Activated CD8-positive, alpha-beta memory T cell treated with anti-CD3 and anti-CD28 coated beads, Interleukin-2, amount 10 ng/mL, durations not matched to agents 7 days and 5 days (primary cell): ENCODE measurements around the gene KCMF1. TPM values are rescaled to one million over a fixed set of nuclear protein-coding genes. Genes with fewer than 3 reads are reported as not detected.

Experiments
- ATAC-seq: fragments of 150-1000 bp; cut with Tn5 transposase; one replicate; pipeline ENCODE4 v1.10.0; 2021; ENCODE audit warnings: moderate library complexity
- CTCF ChIA-PET: fragments of 350-600 bp; sonication (Branson Sonifier 250); formaldehyde crosslinking; loops from one replicate; lab custom pipeline; 2021; ENCODE audit warnings: antibody characterized with exemption; lab: Charles Lee
- DNase-seq: peaks from one replicate; pipeline ENCODE4 v3.0.0-alpha.2; 2020
- H3K27ac Mint-ChIP-seq: one replicate; pipeline ENCODE4 v1.8.0; 2021; ENCODE audit warnings: mild to moderate bottlenecking, mixed read lengths
- H3K27me3 Mint-ChIP-seq: one replicate; pipeline ENCODE4 v1.8.0; 2021; ENCODE audit warnings: mixed read lengths
- H3K36me3 Mint-ChIP-seq: one replicate; pipeline ENCODE4 v1.8.0; 2021; ENCODE audit warnings: mild to moderate bottlenecking, mixed read lengths
- H3K4me1 Mint-ChIP-seq: one replicate; pipeline ENCODE4 v1.8.0; 2021; ENCODE audit warnings: mixed read lengths
- H3K4me3 Mint-ChIP-seq: one replicate; pipeline ENCODE4 v1.8.0; 2021; ENCODE audit warnings: mild to moderate bottlenecking, moderate library complexity, mixed read lengths
- H3K9me3 Mint-ChIP-seq: one replicate; pipeline ENCODE4 v1.8.0; 2022; ENCODE audit warnings: low read depth, mixed read lengths
- total RNA-seq, 2 experiments: library from RNA; stranded (reverse); gene quantifications; one replicate each; pipeline ENCODE4 v1.2.3, GENCODE V29; 2021

Gene KCMF1
- total RNA-seq, 2 experiments from 2014 or later, result 78.2 to 89.0 TPM

DNA sequence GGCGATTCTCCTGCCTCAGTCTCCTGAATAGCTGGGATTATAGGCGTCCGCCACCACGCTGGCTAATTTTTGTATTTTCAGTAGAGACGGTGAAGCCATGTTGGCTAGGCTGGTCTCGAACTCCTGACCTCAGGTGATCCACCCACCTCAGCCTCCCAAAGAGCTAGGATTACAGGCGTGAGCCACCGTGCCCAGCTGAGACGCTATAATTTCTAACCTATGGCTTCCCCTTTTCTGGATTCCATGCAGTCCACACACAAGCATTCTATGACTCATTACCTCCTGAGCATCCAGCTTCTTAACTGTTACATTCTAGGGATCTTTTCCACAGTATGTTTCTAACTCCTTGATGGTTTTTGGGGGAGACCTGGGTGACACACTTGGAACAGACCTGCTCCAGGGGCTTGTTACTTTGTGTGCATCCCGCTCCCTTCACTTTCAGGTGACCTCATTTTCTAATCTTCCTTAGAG lies 11.8 kb upstream of the KCMF1 start:
- no peak for DNase-seq
- Mint-ChIP-seq H3K27me3 (no peaks in the 10 kb centered on the region), H3K4me3 (no peak overlapping the region), H3K4me1 (peaks cover 13% of the 10 kb centered on the region), H3K27ac (no peak overlapping the region), H3K9me3 (no peaks in the 10 kb centered on the region), H3K36me3 (peaks cover 26% of the 10 kb centered on the region)
- no peak for ATAC-seq
- CTCF ChIA-PET, result interaction anchor here (1.0 to 2.1 kb wide), 2 partner anchors 13 to 33 kb away, joined by 4 to 7 read pairs; no protein-coding TSS in a partner anchor

DNA sequence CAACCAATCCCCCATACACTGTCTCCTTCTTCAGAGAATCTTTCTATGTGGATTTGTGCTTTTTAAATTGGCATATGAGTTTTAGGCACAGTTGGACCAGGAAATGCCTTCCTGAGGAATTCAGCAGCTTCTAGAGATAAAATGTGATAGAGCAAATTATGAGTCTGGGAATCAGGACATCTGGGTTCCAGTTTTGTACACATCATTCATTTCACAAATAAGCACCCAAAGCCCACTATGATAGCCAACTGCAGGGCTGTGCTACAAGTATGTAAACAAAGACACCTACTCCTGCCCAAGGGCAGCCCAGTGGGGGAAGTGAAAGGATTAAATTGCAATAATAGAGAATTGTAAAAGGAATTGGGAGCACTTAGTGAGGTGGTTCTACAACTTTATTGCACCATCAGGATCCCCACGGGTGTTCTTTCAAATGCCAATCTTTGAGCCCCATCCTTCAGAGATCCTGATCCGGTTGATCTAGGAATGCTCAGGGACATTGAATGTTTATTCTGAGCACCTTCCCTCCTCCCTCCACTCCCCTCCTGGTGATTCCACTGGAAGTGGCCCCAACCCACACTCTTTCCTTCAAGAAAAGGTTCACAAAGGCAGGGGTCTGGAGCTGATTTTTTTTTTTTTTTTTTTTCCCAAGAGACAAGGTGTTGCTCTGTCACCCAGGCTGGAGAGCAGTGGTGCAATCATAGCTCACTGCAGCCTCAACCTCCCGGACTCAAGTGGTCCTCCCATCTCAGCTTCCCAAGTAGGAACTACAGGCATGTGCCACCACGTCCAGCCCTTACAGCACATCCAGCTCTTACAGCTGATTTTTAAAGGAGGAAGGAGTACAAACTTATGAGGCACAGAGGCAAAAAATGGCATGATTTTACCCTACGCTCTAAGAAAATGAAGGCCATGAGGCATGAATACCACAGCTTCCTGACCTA lies 11.1 kb upstream of the KCMF1 start:
- H3K4me3 Mint-ChIP-seq, result no peak overlapping the region
- no peaks in the 10 kb centered on the region for H3K9me3 Mint-ChIP-seq
- no peaks in the 10 kb centered on the region for H3K27me3 Mint-ChIP-seq
- no peak for DNase-seq
- ATAC-seq, result no peak
- peaks cover 32% of the 10 kb centered on the region for H3K36me3 Mint-ChIP-seq
- peaks cover 14% of the 10 kb centered on the region for H3K4me1 Mint-ChIP-seq
- CTCF ChIA-PET, result interaction anchor here (0.9 to 2.1 kb wide), 4 partner anchors 14 to 102 kb away, joined by 3 to 7 read pairs (median 4); no protein-coding TSS in a partner anchor
- H3K27ac Mint-ChIP-seq, result no peak overlapping the region

DNA sequence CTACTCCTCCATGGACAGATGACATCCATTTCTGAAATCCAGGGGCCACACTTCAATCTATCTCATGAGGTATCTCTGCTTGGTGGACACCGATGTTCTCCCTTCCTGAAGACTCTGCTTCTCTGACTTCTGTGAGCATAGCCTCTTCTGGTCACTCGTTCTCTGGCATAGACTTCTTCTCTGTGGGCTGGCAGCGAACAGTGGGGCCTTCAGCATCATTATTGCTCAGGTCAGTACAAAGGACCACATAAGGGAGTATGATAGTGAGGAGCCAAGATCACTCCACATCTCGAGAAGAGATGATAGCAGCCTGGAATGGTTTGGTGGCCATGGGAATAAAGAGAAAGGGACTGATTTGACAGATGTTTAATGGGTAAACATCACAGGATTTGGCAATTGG lies 8.0 kb upstream of the KCMF1 start:
- Mint-ChIP-seq H3K9me3 (no peaks in the 10 kb centered on the region), H3K4me3 (no peak overlapping the region), H3K27ac (no peak overlapping the region), H3K36me3 (peaks cover 47% of the 10 kb centered on the region), H3K4me1 (peaks cover 28% of the 10 kb centered on the region), H3K27me3 (no peaks in the 10 kb centered on the region)
- CTCF ChIA-PET, result interaction anchor here (1.0 to 1.6 kb wide), 3 partner anchors 16 to 37 kb away, joined by 3 read pairs; no protein-coding TSS in a partner anchor
- ATAC-seq, result no peak
- no peak for DNase-seq

DNA sequence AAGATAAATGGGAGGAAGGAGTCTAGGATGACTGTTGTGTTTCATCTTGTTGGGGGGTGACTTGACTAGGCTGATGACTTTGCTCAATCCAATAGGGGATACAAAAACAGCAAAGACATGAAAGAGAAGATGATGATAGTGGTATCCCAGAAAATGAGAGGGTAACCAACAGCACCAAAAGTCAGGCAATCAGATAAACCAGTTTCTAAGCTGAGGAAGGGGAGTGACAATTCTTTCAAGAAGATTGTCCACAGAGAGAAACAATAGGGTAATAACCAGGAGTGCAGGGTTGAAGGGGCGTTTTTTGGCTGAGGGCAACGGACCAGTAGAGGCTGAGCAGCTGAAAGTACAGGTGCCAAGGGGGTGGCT lies 7.7 kb upstream of the KCMF1 start:
- Mint-ChIP-seq H3K4me1 (peaks cover 32% of the 10 kb centered on the region), H3K9me3 (no peaks in the 10 kb centered on the region), H3K4me3 (no peak overlapping the region), H3K27me3 (no peaks in the 10 kb centered on the region), H3K36me3 (peaks cover 51% of the 10 kb centered on the region), H3K27ac (no peak overlapping the region)
- no peak for DNase-seq
- CTCF ChIA-PET, result interaction anchor here (1.0 to 1.6 kb wide), 3 partner anchors 16 to 38 kb away, joined by 3 read pairs; no protein-coding TSS in a partner anchor
- no peak for ATAC-seq

DNA sequence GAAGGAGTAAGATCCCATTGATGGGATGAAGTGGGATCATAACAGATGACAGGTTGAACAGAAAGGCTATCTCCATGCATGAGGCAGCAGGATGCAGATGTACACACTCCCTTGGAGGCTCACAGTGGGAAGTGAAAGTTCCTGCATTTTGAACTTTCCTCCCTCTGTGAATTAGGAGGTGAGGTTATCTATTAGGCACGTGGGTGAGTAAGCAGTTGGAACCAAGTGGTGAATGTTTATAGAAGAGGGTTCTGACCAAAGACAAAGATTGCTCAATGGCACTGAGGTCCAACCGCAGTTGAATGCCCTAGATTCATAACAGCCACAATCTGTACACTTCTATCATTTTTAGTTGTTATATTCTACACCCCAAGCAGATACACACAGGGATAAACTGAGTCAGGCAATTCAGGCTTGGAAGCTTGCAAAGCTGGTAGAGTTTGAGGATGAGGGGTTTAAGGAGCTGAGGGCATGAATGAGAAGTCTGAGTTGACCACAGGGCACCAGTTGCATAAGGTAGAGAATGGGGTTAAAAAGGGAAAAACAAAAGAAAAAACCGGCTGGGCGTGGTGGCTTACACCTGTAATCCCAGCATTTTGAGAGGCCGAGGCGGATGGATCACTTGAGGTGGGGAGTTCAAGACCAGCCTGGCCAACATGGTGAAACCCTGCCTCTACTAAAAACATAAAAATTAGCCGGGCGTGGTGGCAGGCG lies 7.1 kb upstream of the KCMF1 start:
- DNase-seq (no peak), ATAC-seq (no peak)
- H3K27ac Mint-ChIP-seq, result no peak overlapping the region
- peaks cover 52% of the 10 kb centered on the region for H3K36me3 Mint-ChIP-seq
- peaks cover 36% of the 10 kb centered on the region for H3K4me1 Mint-ChIP-seq
- H3K27me3 Mint-ChIP-seq, result no peaks in the 10 kb centered on the region
- CTCF ChIA-PET, result interaction anchor here (1.4 kb wide), 1 partner anchor 38 kb away, joined by 3 read pairs; no protein-coding TSS in a partner anchor
- H3K9me3 Mint-ChIP-seq, result no peaks in the 10 kb centered on the region
- no peak overlapping the region for H3K4me3 Mint-ChIP-seq

DNA sequence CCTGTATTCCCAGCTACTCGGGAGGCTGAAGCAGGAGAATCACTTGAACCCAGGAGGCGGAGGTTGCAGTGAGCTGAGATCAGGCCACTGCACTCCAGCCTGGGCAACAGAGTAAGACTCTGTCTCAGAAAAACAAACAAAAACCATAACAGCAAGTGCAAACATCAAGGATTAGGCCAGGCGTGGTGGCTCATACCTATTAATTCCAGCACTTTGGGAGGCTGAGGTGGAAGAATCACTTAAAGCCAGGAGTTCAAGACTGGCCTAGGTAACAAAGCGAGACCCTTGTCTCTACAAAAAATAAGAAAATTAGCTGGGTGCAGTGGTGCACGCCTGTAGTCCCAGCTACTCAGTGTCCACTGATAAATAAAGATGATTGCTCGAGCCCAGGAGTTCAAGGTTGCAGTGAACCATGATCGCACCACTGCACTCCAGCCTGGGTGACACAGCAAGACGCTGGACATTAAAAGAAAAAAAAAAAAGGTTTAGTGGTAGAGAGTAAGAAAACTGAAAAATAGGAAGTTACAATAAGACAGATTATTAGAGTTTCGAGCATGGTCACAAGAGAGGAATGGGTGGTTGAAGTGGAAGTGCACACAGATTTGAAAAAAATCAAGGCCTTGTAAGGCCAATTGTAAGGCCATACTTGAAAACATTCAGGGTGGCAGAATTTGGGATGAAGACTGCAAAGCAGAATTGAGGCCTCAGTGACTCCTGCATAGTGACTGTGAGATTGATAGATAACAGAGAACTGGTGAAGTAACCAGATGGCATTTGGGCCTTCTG lies 6.4 kb upstream of the KCMF1 start:
- Mint-ChIP-seq H3K36me3 (peaks cover 59% of the 10 kb centered on the region), H3K4me3 (no peak overlapping the region), H3K4me1 (peaks cover 40% of the 10 kb centered on the region), H3K9me3 (no peaks in the 10 kb centered on the region), H3K27ac (no peak overlapping the region), H3K27me3 (no peaks in the 10 kb centered on the region)
- ATAC-seq, result no peak
- CTCF ChIA-PET, result no interaction called here
- DNase-seq, result no peak

DNA sequence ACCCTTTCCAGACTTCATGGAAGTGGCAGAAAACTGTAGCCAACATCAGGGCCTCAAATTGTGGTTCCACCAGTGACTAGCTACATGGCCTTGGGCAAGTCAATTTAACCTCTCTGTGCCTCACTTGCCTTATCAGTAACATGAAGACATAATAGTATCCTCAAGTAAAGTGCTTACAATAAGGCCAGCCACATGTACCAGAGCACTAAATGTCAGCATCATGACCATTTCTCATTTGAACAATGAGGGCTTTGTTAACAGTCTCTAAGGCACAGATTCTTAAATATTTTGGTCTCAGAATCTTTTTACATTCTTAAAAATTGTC lies 5.8 kb upstream of the KCMF1 start:
- Mint-ChIP-seq H3K4me1 (peaks cover 40% of the 10 kb centered on the region), H3K9me3 (no peaks in the 10 kb centered on the region), H3K4me3 (no peak overlapping the region), H3K36me3 (peaks cover 65% of the 10 kb centered on the region), H3K27ac (no peak overlapping the region), H3K27me3 (no peaks in the 10 kb centered on the region)
- ATAC-seq, result no peak
- DNase-seq, result no peak
- CTCF ChIA-PET, result no interaction called here

DNA sequence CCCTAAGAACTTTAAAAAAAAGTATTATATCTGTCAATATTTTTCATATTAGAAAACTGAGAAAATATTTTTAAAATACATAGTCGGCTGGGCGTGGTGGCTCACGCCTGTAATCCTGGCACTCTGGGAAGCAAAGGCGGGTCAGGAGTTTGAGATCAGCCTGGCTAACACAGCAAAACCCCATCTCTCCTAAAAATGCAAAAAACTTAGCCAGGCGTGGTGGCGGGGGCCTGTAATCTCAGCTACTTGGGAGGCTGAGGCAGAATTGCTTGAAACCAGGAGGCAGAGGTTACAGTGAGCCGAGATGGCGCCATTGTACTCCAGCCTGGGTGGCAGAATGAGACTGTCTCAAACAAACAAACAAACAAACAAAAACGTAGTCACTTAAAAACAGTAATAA lies 5.1 kb upstream of the KCMF1 start:
- ATAC-seq (no peak), DNase-seq (no peak)
- CTCF ChIA-PET, result no interaction called here
- no peak overlapping the region for H3K27ac Mint-ChIP-seq
- peaks cover 65% of the 10 kb centered on the region for H3K36me3 Mint-ChIP-seq
- H3K27me3 Mint-ChIP-seq, result no peaks in the 10 kb centered on the region
- peaks cover 40% of the 10 kb centered on the region for H3K4me1 Mint-ChIP-seq
- H3K4me3 Mint-ChIP-seq, result no peak overlapping the region
- no peaks in the 10 kb centered on the region for H3K9me3 Mint-ChIP-seq

DNA sequence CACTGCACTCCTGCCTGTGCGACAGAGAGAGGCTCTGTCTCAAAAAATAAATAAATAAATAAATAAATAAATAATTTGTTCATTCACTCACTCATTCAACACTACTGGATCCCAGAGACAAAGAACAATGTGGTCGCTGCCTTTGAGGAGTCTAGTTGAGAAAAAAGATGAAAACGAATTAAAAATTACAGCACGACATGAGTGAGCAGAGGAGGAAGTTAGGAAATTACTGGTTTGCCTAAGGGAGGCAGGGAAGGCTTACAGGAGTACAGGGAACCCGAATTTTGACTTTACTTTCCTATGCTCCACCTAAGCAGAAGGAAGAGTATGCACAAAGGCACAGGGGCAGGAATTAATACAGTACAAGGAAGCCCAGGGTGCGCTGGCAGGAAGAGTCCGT lies 4.2 kb upstream of the KCMF1 start:
- Mint-ChIP-seq H3K27ac (no peak overlapping the region), H3K27me3 (no peaks in the 10 kb centered on the region), H3K4me3 (no peak overlapping the region), H3K36me3 (peaks cover 60% of the 10 kb centered on the region), H3K4me1 (peaks cover 40% of the 10 kb centered on the region), H3K9me3 (no peaks in the 10 kb centered on the region)
- no peak for DNase-seq
- CTCF ChIA-PET, result interaction anchor here (1.3 to 4.1 kb wide), 3 partner anchors 20 to 41 kb away, joined by 6 to 26 read pairs (median 8); no protein-coding TSS in a partner anchor
- no peak for ATAC-seq

DNA sequence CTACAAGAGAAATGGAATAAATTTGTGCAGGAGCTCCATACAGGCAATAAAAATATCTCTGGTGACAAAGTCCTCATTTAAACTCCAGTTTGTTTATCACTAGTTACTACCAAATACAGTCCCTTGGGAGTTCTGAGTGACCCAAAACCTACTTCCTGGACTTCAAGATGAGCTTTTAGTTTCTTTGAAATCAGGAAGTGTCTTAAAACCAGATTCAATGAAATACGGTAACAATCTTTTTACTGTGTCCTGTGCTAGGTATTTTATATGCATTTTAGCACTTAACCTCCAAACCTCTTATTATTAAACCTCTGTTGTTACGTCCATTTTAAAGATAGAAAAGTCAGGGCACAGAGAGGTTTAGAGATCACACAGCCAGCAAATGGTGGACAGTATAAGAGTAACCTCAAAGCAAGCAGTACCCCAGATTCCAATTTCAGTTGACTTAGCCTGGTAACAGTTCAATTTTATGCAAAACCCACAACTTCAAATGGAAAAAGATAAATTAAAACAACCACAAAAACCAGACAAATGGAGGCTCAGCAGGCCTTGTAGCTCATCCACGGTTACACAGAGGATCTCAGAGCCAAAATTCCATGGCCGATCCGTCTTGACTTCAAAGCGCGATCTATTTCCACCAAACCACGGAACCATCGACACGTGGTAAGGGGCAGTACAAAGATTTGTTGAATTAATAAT lies 1.3 kb upstream of the KCMF1 start:
- H3K4me1 Mint-ChIP-seq, result peaks cover 45% of the 10 kb centered on the region
- H3K27ac Mint-ChIP-seq, result peak overlapping the region; percentile 100
- peaks cover 44% of the 10 kb centered on the region for H3K36me3 Mint-ChIP-seq
- DNase-seq, result peak; percentile 59
- no peaks in the 10 kb centered on the region for H3K27me3 Mint-ChIP-seq
- CTCF ChIA-PET, result interaction anchor here (0.6 to 4.1 kb wide), 10 partner anchors 10 to 261 kb away, joined by 3 to 28 read pairs (median 5); no protein-coding TSS in a partner anchor
- H3K4me3 Mint-ChIP-seq, result peak overlapping the region; percentile 100
- no peaks in the 10 kb centered on the region for H3K9me3 Mint-ChIP-seq
- ATAC-seq, result no peak

DNA sequence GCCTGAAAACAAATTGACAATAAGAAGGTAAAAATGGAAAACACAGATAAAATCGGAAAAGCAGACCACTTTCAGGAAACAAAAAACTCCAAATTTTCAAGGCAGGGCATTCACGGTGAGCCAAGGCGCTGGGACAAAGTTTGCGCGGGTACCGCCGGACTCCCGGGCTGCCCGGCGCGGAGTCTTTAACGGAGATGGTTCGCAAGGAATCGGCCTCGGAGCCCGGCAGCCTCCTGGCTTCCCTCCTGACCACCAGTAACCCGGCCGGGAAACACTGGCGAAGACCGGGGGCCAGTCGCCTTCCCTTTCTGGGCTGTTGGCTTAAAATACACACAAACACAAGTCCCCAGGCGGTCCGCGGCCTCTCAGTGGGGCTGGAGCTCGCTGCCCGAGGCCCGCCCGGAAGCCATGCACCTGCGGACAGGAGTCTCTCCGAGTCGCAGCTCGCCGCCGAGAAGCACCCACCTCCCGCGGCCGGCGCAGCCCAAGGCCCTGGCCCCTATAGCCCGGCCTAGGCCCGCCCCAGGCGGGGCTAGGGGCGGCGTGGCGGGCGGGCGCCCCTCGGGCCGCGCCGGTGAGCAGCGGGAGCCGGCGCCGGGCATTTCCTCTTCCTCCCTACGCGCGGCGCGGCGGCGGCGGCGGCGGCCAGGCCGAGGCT lies 622 bp upstream of the KCMF1 start:
- CTCF ChIA-PET, result interaction anchor here (0.7 to 4.1 kb wide), 9 partner anchors 9 to 260 kb away, joined by 3 to 28 read pairs (median 5); no protein-coding TSS in a partner anchor

More for the DNA sequence above, 622 bp upstream of the KCMF1 start:
- Mint-ChIP-seq H3K4me1 (peaks cover 43% of the 10 kb centered on the region), H3K36me3 (peaks cover 39% of the 10 kb centered on the region), H3K27ac (peak overlapping the region; percentile 100), H3K4me3 (peak overlapping the region; percentile 100), H3K27me3 (no peaks in the 10 kb centered on the region), H3K9me3 (no peaks in the 10 kb centered on the region)
- DNase-seq (peak; percentile 78), ATAC-seq (peak; percentile 60)
